Measurements from ENCODE around the gene RBM39. TPM values are rescaled to one million over a fixed set of nuclear protein-coding genes. Genes with fewer than 3 reads are reported as not detected.
A peak's percentile ranks its signal among the peaks of the same experiment; 100 is the strongest.

RBM39 gene
- total and polyA plus RNA-seq, 9 donors, result 247 to 389 (median 328) TPM

DNA sequence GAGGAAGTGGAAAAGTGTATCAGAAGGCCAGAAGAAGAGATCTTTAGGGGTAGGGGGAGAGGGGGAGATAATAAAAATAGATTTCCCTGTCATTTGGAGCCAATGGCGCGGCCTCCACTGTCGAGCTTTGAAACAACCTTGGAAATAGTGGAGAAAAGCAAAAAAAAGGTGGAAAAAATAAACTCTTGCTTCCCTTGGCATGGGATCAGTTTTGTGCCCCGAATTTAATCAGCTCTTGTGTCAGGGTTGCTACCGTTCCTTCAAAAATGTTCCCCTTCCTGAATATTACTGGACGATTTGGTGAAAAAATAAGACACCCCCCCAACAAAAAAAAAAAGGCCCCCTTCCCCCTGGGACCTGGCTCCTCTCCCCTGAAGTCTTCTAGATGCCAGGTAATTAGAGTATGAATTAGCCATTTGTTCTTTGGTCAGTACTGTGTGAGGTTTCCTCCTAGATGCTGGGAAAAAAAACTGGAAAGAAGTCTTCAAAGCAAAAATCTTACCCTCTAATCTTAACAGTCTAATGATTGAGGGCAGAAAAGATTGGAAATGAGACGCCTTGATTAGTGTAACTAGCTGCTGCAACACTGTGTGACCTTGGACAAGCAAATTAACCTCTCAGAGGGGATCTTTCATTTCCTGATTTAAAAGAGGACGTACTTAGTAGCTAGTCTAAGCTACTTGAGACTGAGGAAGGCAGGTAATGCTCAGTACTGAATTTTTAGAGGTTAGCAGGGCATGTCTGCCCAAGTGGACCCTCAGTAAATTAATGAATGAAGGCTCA lies 872 bp upstream of the RBM39 start:
- intact Hi-C loops (cut with DNase I), result loop anchor here in 1 of 4 donors (2.0 to 10.0 kb wide), 3 partner anchors 28 to 802 kb away; partner anchors contain the start of genes MYL9 and SPAG4

DNA sequence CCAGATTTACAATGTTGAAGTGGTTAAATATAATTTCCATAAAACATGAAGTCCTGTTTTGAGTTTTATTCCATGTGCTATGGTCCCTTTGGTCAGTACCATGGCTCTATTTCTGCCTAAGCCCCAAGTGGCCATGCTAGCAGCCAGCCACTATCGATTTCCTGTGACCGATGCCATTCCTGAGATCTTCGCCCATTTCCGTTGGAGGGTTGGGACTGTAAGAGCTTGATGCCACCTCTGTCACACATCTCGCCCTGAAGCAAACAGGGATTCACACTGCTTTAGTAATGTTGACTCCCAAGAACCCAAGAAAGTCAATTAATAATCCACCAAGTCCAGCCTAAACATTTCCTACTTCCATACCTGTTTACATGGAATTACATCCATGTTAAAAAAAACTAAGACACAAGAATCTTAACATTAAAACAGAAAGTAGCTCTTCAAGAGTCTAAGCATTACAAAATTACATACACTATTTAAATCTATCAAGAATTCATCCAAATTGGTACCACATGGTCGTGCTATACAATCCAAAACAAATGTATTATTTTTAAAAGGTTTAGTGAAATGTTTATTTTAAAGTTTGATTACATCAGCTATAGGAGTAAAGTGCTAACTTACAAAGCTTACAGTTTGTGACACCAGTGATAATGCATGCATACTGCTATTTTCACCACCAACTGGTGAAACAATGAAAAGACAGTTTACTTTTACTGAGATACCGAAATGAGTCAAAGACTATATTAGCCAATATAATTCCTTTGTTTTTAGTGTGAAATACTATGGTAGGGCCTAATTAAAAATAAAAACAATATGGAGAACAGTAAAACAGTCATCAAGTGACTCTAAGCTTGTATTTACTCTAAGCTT lies 2.5 kb downstream of the RBM39 start:
- TF ChIP-seq EP300 (IDR thresholded peaks at IDR 0.05), result no peak
- no peak for TF ChIP-seq POLR2A (IDR thresholded peaks at IDR 0.05)
- TF ChIP-seq CTCF (IDR thresholded peaks at IDR 0.05), result no peak
- H3K36me3 ChIP-seq, result no peaks in the 10 kb centered on the region

More for the DNA sequence above, 872 bp upstream of the RBM39 start:
- 1 to 2% (median 2%) methylated on average over 8 of the region's 8 CpGs for WGBS, 3 donors
- no peak for TF ChIP-seq EP300 (IDR thresholded peaks at IDR 0.05)
- no peak for TF ChIP-seq CTCF (IDR thresholded peaks at IDR 0.05)
- TF ChIP-seq POLR2A (IDR thresholded peaks at IDR 0.05), result no peak
- Histone ChIP-seq H3K36me3 (no peaks in the 10 kb centered on the region), H3K4me3 (peak overlapping the region; percentile 61), H3K4me1 (ENCODE audit: insufficient read depth) (peaks cover 4% of the 10 kb centered on the region), H3K27me3 (no peaks in the 10 kb centered on the region), H3K27ac (peak overlapping the region; percentile 70 to 93), H3K9me3 (no peaks in the 10 kb centered on the region)
- no peak for DNase-seq

DNA sequence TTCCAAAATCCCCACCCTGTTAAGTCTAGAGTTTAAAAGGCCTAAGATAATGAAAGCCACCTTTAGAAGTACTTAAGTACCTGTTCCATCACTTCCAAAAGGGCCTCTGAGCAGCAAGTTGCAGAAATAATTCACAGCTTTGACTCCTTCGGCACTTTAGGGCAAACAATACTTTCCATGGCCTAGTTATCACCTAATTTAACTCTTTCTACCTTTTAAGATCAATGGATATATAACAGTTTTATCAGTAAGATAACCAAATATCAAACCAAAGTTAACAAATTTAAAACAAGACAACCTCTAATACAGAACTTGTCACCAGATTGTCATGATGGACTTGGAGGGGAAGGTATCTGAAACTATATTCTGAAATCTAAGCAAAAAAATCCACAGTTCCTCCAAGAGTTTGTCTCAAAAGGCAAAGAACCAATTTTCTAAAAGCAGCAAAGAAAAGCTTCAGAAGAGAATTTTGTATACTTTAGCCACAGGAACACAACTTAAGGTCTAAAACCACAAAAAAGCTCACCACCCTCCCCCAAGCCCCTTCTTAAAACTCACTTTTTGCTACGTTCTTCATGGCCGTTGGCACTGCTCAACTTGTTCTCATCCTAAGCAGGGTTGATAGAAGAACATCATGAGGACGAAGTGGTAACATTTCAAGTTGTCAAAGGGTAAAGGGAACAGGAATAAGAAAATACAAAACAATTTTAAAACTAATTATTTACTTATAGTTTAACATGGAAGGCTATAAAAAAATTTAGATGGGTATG lies 3.5 kb downstream of the RBM39 start:
- 31 to 38% (median 36%) methylated on average over 4 of the region's 4 CpGs for WGBS, 3 donors
- TF ChIP-seq POLR2A (IDR thresholded peaks at IDR 0.05), result no peak
- TF ChIP-seq EP300 (IDR thresholded peaks at IDR 0.05), result no peak
- no peaks in the 10 kb centered on the region for H3K9me3 ChIP-seq
- H3K36me3 ChIP-seq, result no peaks in the 10 kb centered on the region
- peaks cover 4% of the 10 kb centered on the region for H3K4me1 ChIP-seq (ENCODE audit: insufficient read depth)
- intact Hi-C loops (cut with DNase I), result loop anchor here in 2 of 4 donors (5.0 to 10.0 kb wide), 2 partner anchors 36 to 146 kb away; no protein-coding TSS in a partner anchor
- H3K27ac ChIP-seq, result no peak overlapping the region
- DNase-seq, result no peak
- H3K27me3 ChIP-seq, result no peaks in the 10 kb centered on the region
- no peak overlapping the region for H3K4me3 ChIP-seq

More for the DNA sequence above, 2.5 kb downstream of the RBM39 start:
- 38 to 53% (median 46%) methylated on average over 7 of the region's 7 CpGs for WGBS, 3 donors
- H3K9me3 ChIP-seq, result no peaks in the 10 kb centered on the region
- no peak overlapping the region for H3K27ac ChIP-seq
- DNase-seq, result no peak
- intact Hi-C loops (cut with DNase I), result loop anchor here in 2 of 4 donors (5.0 to 10.0 kb wide), 4 partner anchors 37 to 805 kb away; partner anchors contain the start of genes MYL9 (in 1 of the 2) and SPAG4 (in 1 of the 2)
- H3K4me1 ChIP-seq (ENCODE audit: insufficient read depth), result peaks cover 4% of the 10 kb centered on the region
- H3K4me3 ChIP-seq, result peak overlapping the region; percentile 75
- no peaks in the 10 kb centered on the region for H3K27me3 ChIP-seq

- DNase-seq, result no peak
- H3K4me3 ChIP-seq, result no peak overlapping the region
- peaks cover 8% of the 10 kb centered on the region for H3K4me1 ChIP-seq (ENCODE audit: insufficient read depth)
- no peaks in the 10 kb centered on the region for H3K9me3 ChIP-seq
- H3K27me3 ChIP-seq, result no peaks in the 10 kb centered on the region
- TF ChIP-seq CTCF (IDR thresholded peaks at IDR 0.05) (no peak), POLR2A (IDR thresholded peaks at IDR 0.05) (no peak), EP300 (IDR thresholded peaks at IDR 0.05) (no peak)
- H3K27ac ChIP-seq, result no peak overlapping the region
- no peaks in the 10 kb centered on the region for H3K36me3 ChIP-seq
- intact Hi-C loops (cut with DNase I), result loop anchor here in 2 of 4 donors (5.0 to 10.0 kb wide), 2 partner anchors 36 to 147 kb away; no protein-coding TSS in a partner anchor
- 90 to 93% (median 93%) methylated on average over 15 of the region's 15 CpGs for WGBS, 3 donors
Observed at GRCh38 chr20:35737865-35738333, 4.2 kb downstream of the RBM39 start.
